Measurements from ENCODE around the gene MBLAC2. TPM values are rescaled to one million over a fixed set of nuclear protein-coding genes. Genes with fewer than 3 reads are reported as not detected.

The MBLAC2 gene
- total and polyA plus RNA-seq, 8 donors = under 0.01 to 4.9 (median 1.9) TPM

DNA sequence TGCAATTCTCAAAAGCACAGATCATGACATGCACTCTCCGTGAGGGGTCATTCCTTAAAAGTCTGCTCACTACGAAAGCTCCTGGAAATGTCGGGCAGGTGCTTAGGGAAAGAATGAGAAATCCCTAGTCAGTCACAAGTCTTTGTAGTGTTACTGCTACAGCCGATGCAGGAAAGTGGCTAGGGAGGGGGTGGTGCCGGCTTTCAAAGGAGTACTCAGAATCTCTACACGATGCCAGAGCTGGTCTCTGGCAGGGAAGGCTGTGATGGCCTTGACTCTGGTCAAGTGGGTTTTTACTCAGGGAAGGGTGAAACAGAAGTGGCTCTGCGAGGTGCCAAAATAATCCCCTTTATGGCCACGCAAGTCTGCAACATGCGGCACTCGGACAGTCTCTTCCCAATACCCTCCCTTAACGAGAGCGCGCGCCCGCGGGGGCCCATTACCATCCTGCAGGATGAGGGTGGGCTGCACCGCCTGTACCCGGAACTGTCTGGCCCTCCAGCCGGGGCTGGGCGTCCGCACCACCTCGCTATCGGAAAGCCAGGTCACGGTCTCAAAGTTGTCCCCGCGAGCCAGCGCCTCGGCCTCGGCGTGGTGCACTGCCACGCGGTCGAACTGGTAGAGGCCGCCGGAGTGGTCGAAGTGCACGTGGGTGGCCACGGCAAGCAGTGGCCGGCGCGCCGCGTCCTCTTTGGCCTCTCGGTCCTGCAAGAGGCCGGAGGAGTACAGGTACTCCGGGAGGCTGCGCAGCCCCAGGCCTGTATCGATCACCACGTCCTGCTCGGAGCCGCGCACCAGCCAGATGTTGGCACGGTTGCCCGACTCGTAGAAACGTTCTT, 956 bp downstream of the MBLAC2 start:
- peak in 1 of 2 donors; percentile 53 for DNase-seq
- Histone ChIP-seq H3K36me3 (peaks cover 0 to 4% (median 0%) of the 10 kb centered on the region in 4 donors), H3K4me3 (peak overlapping the region; percentile 87 to 94 (median 90)), H3K27ac (peak overlapping the region; percentile 79 to 89 (median 84)), H3K4me1 (peaks cover 9 to 44% (median 23%) of the 10 kb centered on the region in 4 donors), H3K27me3 (no peaks in the 10 kb centered on the region), H3K9me3 (no peaks in the 10 kb centered on the region)
- intact Hi-C loops (cut with DNase I; ENCODE audit: low total_unique reads) = no loop called here
- TF ChIP-seq EP300 (IDR thresholded peaks at IDR 0.05) (no peak), POLR2A (IDR thresholded peaks at IDR 0.05) (no peak), POLR2AphosphoS5 (IDR thresholded peaks at IDR 0.05) (no peak)
- TF ChIP-seq, protein P1, sequence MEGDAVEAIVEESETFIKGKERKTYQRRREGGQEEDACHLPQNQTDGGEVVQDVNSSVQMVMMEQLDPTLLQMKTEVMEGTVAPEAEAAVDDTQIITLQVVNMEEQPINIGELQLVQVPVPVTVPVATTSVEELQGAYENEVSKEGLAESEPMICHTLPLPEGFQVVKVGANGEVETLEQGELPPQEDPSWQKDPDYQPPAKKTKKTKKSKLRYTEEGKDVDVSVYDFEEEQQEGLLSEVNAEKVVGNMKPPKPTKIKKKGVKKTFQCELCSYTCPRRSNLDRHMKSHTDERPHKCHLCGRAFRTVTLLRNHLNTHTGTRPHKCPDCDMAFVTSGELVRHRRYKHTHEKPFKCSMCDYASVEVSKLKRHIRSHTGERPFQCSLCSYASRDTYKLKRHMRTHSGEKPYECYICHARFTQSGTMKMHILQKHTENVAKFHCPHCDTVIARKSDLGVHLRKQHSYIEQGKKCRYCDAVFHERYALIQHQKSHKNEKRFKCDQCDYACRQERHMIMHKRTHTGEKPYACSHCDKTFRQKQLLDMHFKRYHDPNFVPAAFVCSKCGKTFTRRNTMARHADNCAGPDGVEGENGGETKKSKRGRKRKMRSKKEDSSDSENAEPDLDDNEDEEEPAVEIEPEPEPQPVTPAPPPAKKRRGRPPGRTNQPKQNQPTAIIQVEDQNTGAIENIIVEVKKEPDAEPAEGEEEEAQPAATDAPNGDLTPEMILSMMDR (IDR thresholded peaks at IDR 0.05) = no peak
- 0 to 1% (median 1%) methylated on average over 17 to 56 of the region's 56 CpGs for WGBS, 5 donors

DNA sequence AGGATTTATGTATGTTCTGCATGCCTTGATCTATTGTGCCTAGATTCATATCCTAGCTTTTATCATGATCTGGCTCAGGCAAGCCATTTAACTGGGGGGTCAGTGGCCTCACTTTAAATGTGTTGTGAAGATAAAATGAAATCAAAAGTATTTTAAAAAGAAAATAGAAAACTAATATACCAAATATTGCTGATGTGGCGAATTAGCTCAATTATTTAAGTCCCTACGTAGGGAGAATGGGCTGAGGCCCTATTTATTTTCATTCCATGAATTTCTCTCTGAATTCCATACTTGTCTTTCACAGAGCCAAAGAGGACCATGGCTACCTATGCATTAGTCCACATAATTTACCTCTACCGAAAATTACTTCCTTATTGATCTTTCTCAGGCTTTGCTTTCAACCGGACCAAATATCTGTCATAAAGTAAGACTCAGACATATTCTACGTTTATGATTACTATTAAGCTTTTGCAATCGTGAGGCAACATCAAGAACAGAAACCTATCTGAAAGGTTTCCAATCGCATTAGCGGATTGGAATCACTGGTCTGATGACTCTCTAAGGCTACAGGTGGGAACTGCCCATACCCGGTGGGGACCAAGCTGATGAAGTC, 1.7 kb downstream of the MBLAC2 start:
- intact Hi-C loops (cut with DNase I; ENCODE audit: low total_unique reads) = no loop called here
- 30 to 49% (median 35%) methylated on average over 9 of the region's 9 CpGs for WGBS, 5 donors

GRCh38 chr5:90461288-90461687, 13.3 kb downstream of the MBLAC2 start:
- no peaks in the 10 kb centered on the region for H3K9me3 ChIP-seq
- H3K27ac ChIP-seq = no peak overlapping the region
- H3K4me3 ChIP-seq = no peak overlapping the region
- peaks cover 0 to 11% (median 5%) of the 10 kb centered on the region in 4 donors for H3K36me3 ChIP-seq
- no peaks in the 10 kb centered on the region for H3K27me3 ChIP-seq
- intact Hi-C loops (cut with DNase I; ENCODE audit: low total_unique reads) = no loop called here
- WGBS, 5 donors = 59 to 76% (median 74%) methylated on average over 4 of the region's 4 CpGs
- peaks cover 0 to 3% (median 0%) of the 10 kb centered on the region in 4 donors for H3K4me1 ChIP-seq
- DNase-seq = no peak
- TF ChIP-seq EP300 (IDR thresholded peaks at IDR 0.05) (no peak), POLR2A (IDR thresholded peaks at IDR 0.05) (no peak), POLR2AphosphoS5 (IDR thresholded peaks at IDR 0.05) (no peak)
- TF ChIP-seq, protein P1 (IDR thresholded peaks at IDR 0.05) = no peak

More for the DNA sequence above, 1.7 kb downstream of the MBLAC2 start:
- Histone ChIP-seq H3K9me3 (no peaks in the 10 kb centered on the region), H3K27me3 (no peaks in the 10 kb centered on the region), H3K27ac (no peak overlapping the region), H3K36me3 (peaks cover 0 to 4% (median 0%) of the 10 kb centered on the region in 4 donors), H3K4me1 (peaks cover 9 to 44% (median 23%) of the 10 kb centered on the region in 4 donors), H3K4me3 (peak overlapping the region; percentile 87 to 94 (median 90))
- no peak for TF ChIP-seq POLR2A (IDR thresholded peaks at IDR 0.05)
- TF ChIP-seq, protein P1 (IDR thresholded peaks at IDR 0.05) = no peak
- TF ChIP-seq POLR2AphosphoS5 (IDR thresholded peaks at IDR 0.05) = no peak
- no peak for TF ChIP-seq EP300 (IDR thresholded peaks at IDR 0.05)
- no peak for DNase-seq

- intact Hi-C loops (cut with DNase I; ENCODE audit: low total_unique reads) = no loop called here
- no peak for DNase-seq
- Histone ChIP-seq H3K27ac (no peak overlapping the region), H3K4me3 (no peak overlapping the region), H3K9me3 (no peaks in the 10 kb centered on the region), H3K4me1 (no peaks in the 10 kb centered on the region), H3K27me3 (no peaks in the 10 kb centered on the region), H3K36me3 (no peaks in the 10 kb centered on the region)
- TF ChIP-seq EP300 (IDR thresholded peaks at IDR 0.05) (no peak), POLR2AphosphoS5 (IDR thresholded peaks at IDR 0.05) (no peak), POLR2A (IDR thresholded peaks at IDR 0.05) (no peak)
- TF ChIP-seq, protein P1 (IDR thresholded peaks at IDR 0.05) = no peak
Measured at GRCh38 chr5:90446961-90447360, 27.6 kb downstream of the MBLAC2 start.

All from stomach (tissue), 9 donors.